HepG2 (cell line): ENCODE data around the gene ATRNL1. TPM values are rescaled to one million over a fixed set of nuclear protein-coding genes. Genes with fewer than 3 reads are reported as not detected.

Experiments used
- ATAC-seq: fragments of 200-7000 bp; cut with Tn5 transposase; 3 replicates; pipeline ENCODE4 v1.9.1; 2020; ENCODE audit warnings: mild to moderate bottlenecking, moderate library complexity
- BruUV-seq: library from RNA; stranded (reverse); fragments of 400-500 nt; replicated peaks from 2 replicates; lab custom pipeline; 2021; lab: Mats Ljungman, UMichigan
- CTCF ChIA-PET: fragments of 300-600 bp; formaldehyde crosslinking; extraction: SDS; loops from one replicate; lab custom pipeline; 2021; ENCODE audit warnings: low total read pairs, inconsistent platforms, low intra/inter-chr PET ratio; lab: Yijun Ruan, JAX
- POLR2A ChIA-PET: fragments of 350-600 bp; sonication (Branson Sonifier 250); formaldehyde crosslinking; loops from one replicate; lab custom pipeline; 2020; ENCODE audit warnings: antibody characterized with exemption, inconsistent platforms; lab: Yijun Ruan, JAX
- DNase-seq: peaks from one replicate; pipeline ENCODE4 v3.0.0-alpha.2; 2015; ENCODE audit warnings: low spot score
- FAIRE-seq: peaks from 3 replicates; lab custom pipeline; 2011; peaks lifted over from hg19 to GRCh38; lab: Jason Lieb, UNC
- H2AFZ ChIP-seq: one replicate; pipeline ENCODE4 v1.6.1; 2011; ENCODE audit warnings: low read length, inconsistent platforms
- H3K27ac ChIP-seq: fragments of 300-600 bp; 3 replicates; pipeline ENCODE4 v1.8.0; 2011; ENCODE audit warnings: mixed run types, mild to moderate bottlenecking, mixed read lengths, low read length, inconsistent platforms; ENCODE audit not compliant: insufficient read depth; ENCODE audit errors: extremely low read length
- H3K27me3 ChIP-seq, 2 experiments: fragments of 200-600 bp in 1 of 2; 2 replicates in 1 of 2; 3 replicates in 1 of 2; pipeline versions ENCODE4 v1.6.0 to v1.8.0; 2011; ENCODE audit warnings: low read length in 2 of 2, mild to moderate bottlenecking in 2 of 2, moderate library complexity in 2 of 2, inconsistent platforms in 1 of 2; ENCODE audit not compliant: insufficient read depth in 2 of 2, control insufficient read depth in 1 of 2
- H3K36me3 ChIP-seq, 2 experiments: fragments of 200-600 bp in 1 of 2; replicated peaks in 1 of 2; 2 replicates in 1 of 2; 3 replicates in 1 of 2; pipeline versions ENCODE4 v1.5.1 to v1.8.0; 2011; ENCODE audit warnings: low read length in 2 of 2, inconsistent platforms in 1 of 2; ENCODE audit not compliant: insufficient read depth in 2 of 2, control insufficient read depth in 1 of 2
- H3K4me1 ChIP-seq: 2 replicates; pipeline ENCODE4 v1.5.1; 2012; ENCODE audit warnings: low read length, inconsistent platforms; ENCODE audit not compliant: insufficient read depth
- H3K4me2 ChIP-seq: 2 replicates; pipeline ENCODE4 v1.6.0; 2011; ENCODE audit warnings: low read depth, low read length, inconsistent platforms
- H3K4me3 ChIP-seq, 3 experiments: fragments of 200-600 bp in 1 of 3; sonication (generic), shearing (Covaris generic) in 1 of 3; replicated peaks in 1 of 3; 2 replicates each; pipeline ENCODE4 v1.5.1; 2011 to 2016; ENCODE audit warnings: low read length in 3 of 3, inconsistent platforms in 2 of 3, low read depth in 2 of 3, mild to moderate bottlenecking in 2 of 3, control low read depth in 1 of 3, mixed read lengths in 1 of 3; ENCODE audit not compliant: insufficient read depth in 1 of 3
- H3K79me2 ChIP-seq: one replicate; pipeline ENCODE4 v1.6.1; 2011; ENCODE audit warnings: low read length, inconsistent platforms; ENCODE audit not compliant: insufficient read depth
- H3K9ac ChIP-seq: 2 replicates; pipeline ENCODE4 v1.6.0; 2011; ENCODE audit warnings: mild to moderate bottlenecking, low read depth, low read length, inconsistent platforms; ENCODE audit not compliant: insufficient read depth
- H3K9me3 ChIP-seq: 2 replicates; pipeline ENCODE4 v1.5.1; 2012; ENCODE audit warnings: mild to moderate bottlenecking, low read length
- H4K20me1 ChIP-seq: 2 replicates; pipeline ENCODE4 v1.6.0; 2011; ENCODE audit warnings: inconsistent platforms, mild to moderate bottlenecking, low read length, moderate library complexity; ENCODE audit not compliant: insufficient read depth
- AFF4 ChIP-seq: sonication (generic); formaldehyde crosslinking; IDR thresholded peaks from 2 replicates; pipeline ENCODE4 v1.4.0; 2020; ENCODE audit warnings: missing genetic modification reagents
- ATM ChIP-seq: fragments of 450-650 bp; IDR thresholded peaks from 2 replicates; pipeline ENCODE4 v1.7.1; 2017; ENCODE audit warnings: mild to moderate bottlenecking, borderline replicate concordance
- CREB1 ChIP-seq, 2 experiments: fragments of 450-650 bp in 1 of 2; IDR thresholded peaks; 2 replicates each; pipeline ENCODE4 v1.6.1; 2016 to 2017; ENCODE audit warnings: control low read depth in 1 of 2, mild to moderate bottlenecking in 1 of 2, missing compliant biosample characterization in 1 of 2, missing genetic modification characterization in 1 of 2
- HOXA5 ChIP-seq: sonication (generic); formaldehyde crosslinking; IDR thresholded peaks from 2 replicates; pipeline ENCODE4 v1.4.0; 2020; ENCODE audit warnings: missing genetic modification reagents
- NBN ChIP-seq: fragments of 450-650 bp; conservative IDR thresholded peaks from 2 replicates; pipeline ENCODE4 v1.6.1; 2017
- PRDM4 ChIP-seq: sonication (generic); formaldehyde crosslinking; IDR thresholded peaks from 2 replicates; pipeline ENCODE4 v1.9.0; 2021; ENCODE audit warnings: missing genetic modification reagents, borderline replicate concordance
- RARG ChIP-seq: sonication (generic); formaldehyde crosslinking; IDR thresholded peaks from 2 replicates; pipeline ENCODE4 v1.4.0; 2020; ENCODE audit warnings: low read depth, mild to moderate bottlenecking, missing genetic modification reagents
- RFX3 ChIP-seq: IDR thresholded peaks from 2 replicates; pipeline ENCODE4 v1.6.1; 2016; ENCODE audit warnings: missing biosample characterization, missing genetic modification reagents
- SATB2 ChIP-seq: sonication (generic); formaldehyde crosslinking; IDR thresholded peaks from 2 replicates; pipeline ENCODE4 v1.5.0; 2020; ENCODE audit warnings: missing genetic modification reagents
- USF2 ChIP-seq, 2 experiments: sonication (generic) in 1 of 2; formaldehyde crosslinking in 1 of 2; IDR thresholded peaks; 2 replicates each; pipeline versions ENCODE4 v1.5.1 to v1.6.1; 2011 to 2020; ENCODE audit warnings: borderline replicate concordance in 1 of 2, low read depth in 1 of 2, low read length in 1 of 2, mild to moderate bottlenecking in 1 of 2, missing genetic modification reagents in 1 of 2, moderate library complexity in 1 of 2
- ZKSCAN1 ChIP-seq: fragments of 150-350 bp; IDR thresholded peaks from 2 replicates; pipeline ENCODE4 v1.6.1; 2014; ENCODE audit warnings: low read length
- ZNF564 ChIP-seq: sonication (generic); formaldehyde crosslinking; IDR thresholded peaks from 2 replicates; pipeline ENCODE4 v1.8.1; 2023; ENCODE audit warnings: mild to moderate bottlenecking, missing genetic modification reagents
- WGBS: methylation state at CpG from one replicate; pipeline ENCODE4 v1.1.6; 2017; ENCODE audit warnings: low lambda C conversion rate; 5-methylcytosine and 5-hydroxymethylcytosine counted together
- in situ Hi-C: cut with HindIII; loops from 2 replicates; pipeline ENCODE4 v1.10.0; 2017; ENCODE audit warnings: low pct_unique_long_range_greater_than_20kb; ENCODE audit not compliant: extremely low pct_ligation_motif_present
- intact Hi-C: fragments of 100-400 bp; cut with micrococcal nuclease; formaldehyde crosslinking; loops from one replicate; pipeline ENCODE4 v1.10.0; 2022; ENCODE audit not compliant: unreplicated experiment
- polyA plus RNA-seq, 8 experiments: library from polyadenylated mRNA; depleted of rRNA in 3 of 8; stranded (reverse) in 7 of 8; unstranded in 1 of 8; fragments of >200 nt; fragmentation: Illumina TruSeq in 4 of 8; extraction: Trizol in 4 of 8; gene quantifications; 2 replicates each; pipeline versions ENCODE4 v1.2.1 to v1.2.3, GENCODE V29; 2011 to 2016; ENCODE audit warnings: low read depth in 4 of 8, missing spikeins in 1 of 8, mixed read lengths in 1 of 8; ENCODE audit not compliant: insufficient read depth in 1 of 8
- total RNA-seq, 5 experiments: library from RNA; depleted of rRNA; stranded (reverse); fragments of >200 nt; fragmentation: Illumina TruSeq; extraction: Trizol; gene quantifications; 2 replicates each; pipeline ENCODE4 v1.2.3, GENCODE V29; 2016; ENCODE audit warnings: low read depth in 1 of 5

ATRNL1 gene
- total and polyA plus RNA-seq, 2 of the 13 experiments (the other 11 are each of a cell fraction or from before 2014, with no cell fraction given): 0.04 TPM; not detected in 1

- no peaks in the 10 kb centered on the region for H3K9me3 ChIP-seq
- H4K20me1 ChIP-seq: no peaks in the 10 kb centered on the region
- no peak overlapping the region for H3K4me3 ChIP-seq
- H2AFZ ChIP-seq: no peak overlapping the region
- TF ChIP-seq ZNF564 (CRISPR knock-in tag) (no peak), ATM (no peak), CREB1 (IDR thresholded peaks at IDR 0.05) (no peak), CREB1 (CRISPR knock-in tag; IDR thresholded peaks at IDR 0.05) (no peak), RARG (CRISPR knock-in tag) (no peak), HOXA5 (CRISPR knock-in tag) (no peak), USF2 (IDR thresholded peaks at IDR 0.05; ENCODE audit: low read depth, low read length) (no peak), USF2 (CRISPR knock-in tag; IDR thresholded peaks at IDR 0.05; ENCODE audit: borderline replicate concordance) (no peak), AFF4 (CRISPR knock-in tag) (no peak), NBN (no peak), SATB2 (CRISPR knock-in tag) (no peak), PRDM4 (no peak), ZKSCAN1 (no peak), RFX3 (CRISPR knock-in tag) (no peak)
- ATAC-seq (no peak), DNase-seq (no peak), FAIRE-seq (no peak)
- no peaks in the 10 kb centered on the region for H3K4me1 ChIP-seq
- intact Hi-C loops (no loop called here), in situ Hi-C loops (no loop called here)
- CTCF ChIA-PET: no interaction called here
- WGBS: 0% methylated on average over 1 of the region's 1 CpG
- BruUV-seq: no TSS peak
- H3K36me3 ChIP-seq: no peaks in the 10 kb centered on the region
- no peak overlapping the region for H3K27ac ChIP-seq
- POLR2A ChIA-PET: no interaction called here
- no peaks in the 10 kb centered on the region for H3K27me3 ChIP-seq
- H3K4me2 ChIP-seq: no peak overlapping the region
- no peaks in the 10 kb centered on the region for H3K79me2 ChIP-seq
- no peak overlapping the region for H3K9ac ChIP-seq
Measured at GRCh38 chr10:115674496-115674895, 581.3 kb downstream of the ATRNL1 start.
